ENCODE results near the gene ASTN2. TPM values are rescaled to one million over a fixed set of nuclear protein-coding genes. Genes with fewer than 3 reads are reported as not detected.

Gene ASTN2
- total and polyA plus RNA-seq, 10 of the 15 experiments (the other 5 are each of a cell fraction or from before 2014, with no cell fraction given): 1.4 to 15.7 (median 7.0) TPM

DNA sequence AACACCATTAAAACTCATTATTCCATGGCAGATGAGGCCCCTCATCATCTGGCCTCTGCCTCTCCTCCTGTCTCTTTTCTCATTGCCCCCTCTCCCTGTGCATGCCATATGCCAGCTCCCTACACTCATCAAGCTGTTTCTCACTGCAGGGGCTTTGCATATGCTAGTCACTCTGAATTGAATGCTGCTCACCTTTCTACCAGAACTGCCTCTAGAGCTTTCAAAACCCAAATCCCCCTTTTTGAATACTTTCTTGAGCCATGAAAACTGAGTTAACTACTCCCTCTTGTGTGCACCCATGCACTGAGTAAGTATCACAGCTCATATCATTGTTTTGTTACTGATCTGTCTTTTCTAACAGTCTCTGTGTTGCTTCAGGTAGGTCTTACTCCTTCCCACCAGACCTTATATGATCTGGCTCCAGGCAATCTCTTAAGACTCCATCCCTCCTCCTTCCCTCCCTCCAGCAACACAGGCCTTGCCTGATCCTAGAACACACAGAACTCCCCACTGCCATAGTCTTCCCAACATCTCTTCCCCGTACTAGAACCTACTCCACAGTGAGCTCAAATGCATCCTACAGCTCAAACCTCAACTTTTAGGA is 60.5 kb downstream of the ASTN2 start:
- Histone ChIP-seq H3K9me3 (replicated peaks; ENCODE audit: control insufficient read depth, insufficient read depth, low read length) (no peaks in the 10 kb centered on the region), H3K27me3 (replicated peaks in 1 of 2; ENCODE audit: control insufficient read depth in 2 of 2, insufficient read depth in 2 of 2, low read length in 1 of 2) (no peaks in the 10 kb centered on the region; a peak in 1 of 4 replicates), H3K4me3 (no peak overlapping the region), H3K9ac (ENCODE audit: control insufficient read depth, insufficient read depth, low read length) (no peak overlapping the region), H4K20me1 (ENCODE audit: control insufficient read depth, insufficient read depth) (no peaks in the 10 kb centered on the region), H3K27ac (ENCODE audit: control insufficient read depth, insufficient read depth) (no peak overlapping the region), H3K4me1 (ENCODE audit: control insufficient read depth, insufficient read depth, low read length) (no peaks in the 10 kb centered on the region), H3K36me3 (ENCODE audit: control insufficient read depth in 2 of 2, insufficient read depth in 2 of 2, low read length in 1 of 2) (no peaks in the 10 kb centered on the region), H3K4me2 (ENCODE audit: control insufficient read depth, insufficient read depth) (no peak overlapping the region), H2AFZ (ENCODE audit: control insufficient read depth, low read depth, low read length) (no peak overlapping the region), H3K79me2 (ENCODE audit: control insufficient read depth, insufficient read depth, low read length) (no peaks in the 10 kb centered on the region)
- POLR2A ChIA-PET: no interaction called here
- CTCF ChIA-PET: no interaction called here
- FAIRE-seq: no peak
- in situ Hi-C loops (cut with MboI) (no loop called here), intact Hi-C loops (cut with micrococcal nuclease; ENCODE audit: unreplicated experiment) (no loop called here)
- SMC1A ChIA-PET (ENCODE audit: uncharacterized antibody, unreplicated experiment): interaction anchor here (1.3 kb wide), 1 partner anchor 21 kb away, joined by 3 read pairs; no protein-coding TSS in a partner anchor
- TF ChIP-seq GATAD2B (conservative IDR thresholded peaks at IDR 0.05; ENCODE audit: low read depth) (no peak), RAD21 (IDR thresholded peaks at IDR 0.05; ENCODE audit: insufficient read depth, low read depth, low read length) (peak; percentile 13; the same call in 1 of the 2 replicates)
- RAD21 ChIA-PET (ENCODE audit: unreplicated experiment): no interaction called here
- DNase-seq (ENCODE audit: low read depth, low spot score): no peak
- BruUV-seq (replicated peaks): no TSS peak
- 0% methylated on average over 1 of the region's 1 CpG for WGBS (ENCODE audit: insufficient coverage, insufficient replicate concordance, low lambda C conversion rate, missing lambda C conversion rate)
- ATAC-seq: no peak

DNA sequence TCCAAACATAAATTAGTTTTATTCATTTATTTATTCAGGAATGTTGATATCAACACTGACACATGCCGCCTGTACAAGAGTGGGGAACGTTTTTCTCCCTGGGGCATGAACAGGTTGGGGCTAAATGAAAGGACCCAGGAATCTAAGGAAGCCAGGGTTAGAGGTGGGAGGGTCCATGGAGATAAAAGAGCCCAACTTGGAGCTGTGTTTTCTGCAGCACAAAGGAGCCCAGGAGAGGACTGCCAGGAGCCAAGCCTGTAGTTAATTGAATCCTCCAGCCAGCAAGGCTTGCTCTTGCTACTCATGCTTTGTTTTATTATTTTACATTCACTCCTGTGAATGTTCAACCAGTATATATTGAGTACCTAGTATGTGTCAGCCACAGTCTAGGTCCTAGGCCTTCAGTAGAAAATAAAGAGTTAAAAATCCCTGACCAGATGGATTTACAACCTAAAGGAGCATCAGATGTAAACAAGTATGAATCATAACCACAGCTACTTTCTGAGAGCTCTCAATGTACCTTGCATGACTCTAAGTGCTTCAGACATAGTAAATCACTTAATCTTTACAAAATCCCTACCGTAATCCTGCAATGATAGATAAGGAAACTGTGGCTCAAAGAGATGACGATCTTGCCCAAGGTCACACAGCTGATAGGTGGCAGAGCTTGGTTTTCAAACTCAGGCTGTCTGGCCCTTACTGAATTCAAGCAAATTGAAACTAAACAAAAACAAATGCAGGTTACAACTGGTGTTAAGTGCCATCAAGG is 69.8 kb downstream of the ASTN2 start:
- H4K20me1 ChIP-seq (ENCODE audit: control insufficient read depth, insufficient read depth): no peaks in the 10 kb centered on the region
- intact Hi-C loops (cut with micrococcal nuclease; ENCODE audit: unreplicated experiment) (no loop called here), in situ Hi-C loops (cut with MboI) (no loop called here)
- RAD21 ChIA-PET (ENCODE audit: unreplicated experiment): no interaction called here
- H3K36me3 ChIP-seq (ENCODE audit: control insufficient read depth in 2 of 2, insufficient read depth in 2 of 2, low read length in 1 of 2): no peaks in the 10 kb centered on the region
- SMC1A ChIA-PET (ENCODE audit: uncharacterized antibody, unreplicated experiment): no interaction called here
- ATAC-seq (no peak), DNase-seq (ENCODE audit: low read depth, low spot score) (no peak), FAIRE-seq (no peak)
- H3K27me3 ChIP-seq (replicated peaks in 1 of 2; ENCODE audit: control insufficient read depth in 2 of 2, insufficient read depth in 2 of 2, low read length in 1 of 2): no peaks in the 10 kb centered on the region; a peak in 2 of 4 replicates
- POLR2A ChIA-PET: no interaction called here
- no peak overlapping the region for H3K27ac ChIP-seq (ENCODE audit: control insufficient read depth, insufficient read depth)
- no peaks in the 10 kb centered on the region for H3K4me1 ChIP-seq (ENCODE audit: control insufficient read depth, insufficient read depth, low read length)
- no peaks in the 10 kb centered on the region for H3K79me2 ChIP-seq (ENCODE audit: control insufficient read depth, insufficient read depth, low read length)
- BruUV-seq (replicated peaks): no TSS peak
- H3K9ac ChIP-seq (ENCODE audit: control insufficient read depth, insufficient read depth, low read length): no peak overlapping the region
- 12% methylated on average over 4 of the region's 4 CpGs for WGBS (ENCODE audit: insufficient coverage, insufficient replicate concordance, low lambda C conversion rate, missing lambda C conversion rate)
- H3K4me2 ChIP-seq (ENCODE audit: control insufficient read depth, insufficient read depth): no peak overlapping the region
- CTCF ChIA-PET: no interaction called here
- no peaks in the 10 kb centered on the region for H3K9me3 ChIP-seq (replicated peaks; ENCODE audit: control insufficient read depth, insufficient read depth, low read length)
- no peak overlapping the region for H3K4me3 ChIP-seq
- H2AFZ ChIP-seq (ENCODE audit: control insufficient read depth, low read depth, low read length): no peak overlapping the region
- no peak for TF ChIP-seq ASH2L (IDR thresholded peaks at IDR 0.05; ENCODE audit: borderline replicate concordance, low read depth)
- no peak for TF ChIP-seq STAT1 (conservative IDR thresholded peaks at IDR 0.05)
- no peak for TF ChIP-seq SP1 (IDR thresholded peaks at IDR 0.05; ENCODE audit: low read depth, low read length)
- TF ChIP-seq RB1 (IDR thresholded peaks at IDR 0.05; ENCODE audit: borderline replicate concordance): no peak
- TF ChIP-seq WRNIP1 (IDR thresholded peaks at IDR 0.05; ENCODE audit: borderline replicate concordance, low read depth, low read length): no peak
- no peak for TF ChIP-seq NBN (IDR thresholded peaks at IDR 0.05)
- no peak for TF ChIP-seq ESRRA (IDR thresholded peaks at IDR 0.05; ENCODE audit: low read length)
- TF ChIP-seq CHD2 (IDR thresholded peaks at IDR 0.05; ENCODE audit: borderline replicate concordance, low read depth, low read length): no peak
- TF ChIP-seq, protein P1, sequence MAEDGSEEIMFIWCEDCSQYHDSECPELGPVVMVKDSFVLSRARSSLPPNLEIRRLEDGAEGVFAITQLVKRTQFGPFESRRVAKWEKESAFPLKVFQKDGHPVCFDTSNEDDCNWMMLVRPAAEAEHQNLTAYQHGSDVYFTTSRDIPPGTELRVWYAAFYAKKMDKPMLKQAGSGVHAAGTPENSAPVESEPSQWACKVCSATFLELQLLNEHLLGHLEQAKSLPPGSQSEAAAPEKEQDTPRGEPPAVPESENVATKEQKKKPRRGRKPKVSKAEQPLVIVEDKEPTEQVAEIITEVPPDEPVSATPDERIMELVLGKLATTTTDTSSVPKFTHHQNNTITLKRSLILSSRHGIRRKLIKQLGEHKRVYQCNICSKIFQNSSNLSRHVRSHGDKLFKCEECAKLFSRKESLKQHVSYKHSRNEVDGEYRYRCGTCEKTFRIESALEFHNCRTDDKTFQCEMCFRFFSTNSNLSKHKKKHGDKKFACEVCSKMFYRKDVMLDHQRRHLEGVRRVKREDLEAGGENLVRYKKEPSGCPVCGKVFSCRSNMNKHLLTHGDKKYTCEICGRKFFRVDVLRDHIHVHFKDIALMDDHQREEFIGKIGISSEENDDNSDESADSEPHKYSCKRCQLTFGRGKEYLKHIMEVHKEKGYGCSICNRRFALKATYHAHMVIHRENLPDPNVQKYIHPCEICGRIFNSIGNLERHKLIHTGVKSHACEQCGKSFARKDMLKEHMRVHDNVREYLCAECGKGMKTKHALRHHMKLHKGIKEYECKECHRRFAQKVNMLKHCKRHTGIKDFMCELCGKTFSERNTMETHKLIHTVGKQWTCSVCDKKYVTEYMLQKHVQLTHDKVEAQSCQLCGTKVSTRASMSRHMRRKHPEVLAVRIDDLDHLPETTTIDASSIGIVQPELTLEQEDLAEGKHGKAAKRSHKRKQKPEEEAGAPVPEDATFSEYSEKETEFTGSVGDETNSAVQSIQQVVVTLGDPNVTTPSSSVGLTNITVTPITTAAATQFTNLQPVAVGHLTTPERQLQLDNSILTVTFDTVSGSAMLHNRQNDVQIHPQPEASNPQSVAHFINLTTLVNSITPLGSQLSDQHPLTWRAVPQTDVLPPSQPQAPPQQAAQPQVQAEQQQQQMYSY (CRISPR knock-in tag; IDR thresholded peaks at IDR 0.05): no peak
- no peak for TF ChIP-seq CHD1 (IDR thresholded peaks at IDR 0.05; ENCODE audit: low read depth, low read length)
- TF ChIP-seq CBX5 (IDR thresholded peaks at IDR 0.05; ENCODE audit: low read depth): no peak
